Gastroesophageal sphincter (tissue), 4 donors: ENCODE measurements around the gene FGF14. TPM values are rescaled to one million over a fixed set of nuclear protein-coding genes. Genes with fewer than 3 reads are reported as not detected.

Experiments used
- ATAC-seq: fragments of 150-250 bp; one replicate; pipeline ENCODE4 v1.9.1; 2016; ENCODE audit warnings: mild to moderate bottlenecking, moderate library complexity
- H3K27ac ChIP-seq, 4 donors: fragments of 200-600 bp; sonication (generic) in 3 of 4; 1 replicate in 3 of 4; 2 replicates in 1 of 4; pipeline ENCODE4 v1.5.1; 2016 to 2019
- H3K27me3 ChIP-seq: fragments of 200-600 bp; sonication (generic); one replicate; pipeline ENCODE4 v1.5.1; 2019
- H3K36me3 ChIP-seq, 2 donors: fragments of 200-600 bp; sonication (generic); one replicate each; pipeline ENCODE4 v1.5.1; 2019; ENCODE audit warnings: control low read depth in 1 of 2
- H3K4me1 ChIP-seq, 3 donors: fragments of 200-600 bp; sonication (generic); 1 replicate in 2 of 3; 2 replicates in 1 of 3; pipeline ENCODE4 v1.5.1; 2016 to 2019; ENCODE audit warnings: control low read depth in 2 of 3
- H3K4me3 ChIP-seq, 2 donors: fragments of 200-600 bp; sonication (generic); one replicate each; pipeline ENCODE4 v1.5.1; 2019; ENCODE audit warnings: mild to moderate bottlenecking in 1 of 2, moderate library complexity in 1 of 2
- H3K9me3 ChIP-seq, 3 donors: fragments of 200-600 bp; sonication (generic); one replicate each; pipeline ENCODE4 v1.5.1; 2017 to 2019; ENCODE audit warnings: control low read depth in 2 of 3
- EP300 ChIP-seq: sonication (generic); formaldehyde crosslinking; IDR thresholded peaks from one replicate; pipeline ENCODE4 v1.6.1; 2017; ENCODE audit warnings: antibody characterized with exemption, mild to moderate bottlenecking
- POLR2A ChIP-seq, 2 donors: fragments of 450-650 bp; IDR thresholded peaks; one replicate each; pipeline ENCODE4 v1.6.1; 2017; ENCODE audit warnings: antibody characterized with exemption in 2 of 2, mild to moderate bottlenecking in 2 of 2, moderate library complexity in 1 of 2
- POLR2AphosphoS5 ChIP-seq: sonication (generic); formaldehyde crosslinking; IDR thresholded peaks from one replicate; pipeline ENCODE4 v1.6.1; 2017; ENCODE audit warnings: antibody characterized with exemption
- WGBS, 2 donors: methylation state at CpG; one replicate each; pipeline ENCODE4 v1.1.5; 2018; ENCODE audit warnings: low coverage in 1 of 2; 5-methylcytosine and 5-hydroxymethylcytosine counted together
- total RNA-seq, 4 donors: library from RNA; depleted of rRNA; stranded (reverse); fragments of >200 nt; gene quantifications; one replicate each; pipeline ENCODE4 v1.1.0, GENCODE V29; 2016
- TF ChIP-seq, protein P1 (sequence below), 4 experiments: fragments of 200-600 bp in 2 of 4; fragments of 450-650 bp in 2 of 4; sonication (generic) in 1 of 4; IDR thresholded peaks; one replicate each; pipeline ENCODE4 v1.5.1; 2017 to 2019; ENCODE audit warnings: antibody characterized with exemption in 4 of 4, mild to moderate bottlenecking in 2 of 4, moderate library complexity in 2 of 4

Gene FGF14
- total RNA-seq, 4 donors from 2014 or later, result 0.31 to 2.0 (median 0.95) TPM

DNA sequence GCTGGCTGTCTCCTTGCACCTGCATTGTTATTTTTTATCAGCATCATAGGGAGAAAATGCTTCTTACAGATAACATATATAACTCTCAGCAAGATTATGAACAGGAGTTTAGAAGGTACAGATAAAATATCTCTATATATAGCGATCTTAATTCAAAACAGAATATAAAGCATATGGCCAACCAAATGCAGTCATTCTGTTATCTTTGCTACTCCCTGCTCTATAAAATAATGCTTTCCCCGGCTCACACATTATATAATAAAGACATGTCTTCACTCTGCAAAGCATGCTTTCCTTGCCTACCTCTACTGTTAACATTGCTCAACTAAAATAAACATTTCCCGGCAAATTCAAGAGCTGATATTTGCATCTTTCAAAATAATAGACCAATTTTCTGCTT lies 161.7 kb downstream of the FGF14 start:
- no peaks in the 10 kb centered on the region for H3K4me1 ChIP-seq
- H3K9me3 ChIP-seq, result no peaks in the 10 kb centered on the region
- H3K36me3 ChIP-seq, result no peaks in the 10 kb centered on the region
- H3K27ac ChIP-seq, result no peak overlapping the region
- no peak for ATAC-seq
- no peaks in the 10 kb centered on the region for H3K27me3 ChIP-seq
- no peak for TF ChIP-seq POLR2AphosphoS5
- TF ChIP-seq EP300, result no peak
- no peak for TF ChIP-seq POLR2A (IDR thresholded peaks at IDR 0.05)
- TF ChIP-seq, protein P1, sequence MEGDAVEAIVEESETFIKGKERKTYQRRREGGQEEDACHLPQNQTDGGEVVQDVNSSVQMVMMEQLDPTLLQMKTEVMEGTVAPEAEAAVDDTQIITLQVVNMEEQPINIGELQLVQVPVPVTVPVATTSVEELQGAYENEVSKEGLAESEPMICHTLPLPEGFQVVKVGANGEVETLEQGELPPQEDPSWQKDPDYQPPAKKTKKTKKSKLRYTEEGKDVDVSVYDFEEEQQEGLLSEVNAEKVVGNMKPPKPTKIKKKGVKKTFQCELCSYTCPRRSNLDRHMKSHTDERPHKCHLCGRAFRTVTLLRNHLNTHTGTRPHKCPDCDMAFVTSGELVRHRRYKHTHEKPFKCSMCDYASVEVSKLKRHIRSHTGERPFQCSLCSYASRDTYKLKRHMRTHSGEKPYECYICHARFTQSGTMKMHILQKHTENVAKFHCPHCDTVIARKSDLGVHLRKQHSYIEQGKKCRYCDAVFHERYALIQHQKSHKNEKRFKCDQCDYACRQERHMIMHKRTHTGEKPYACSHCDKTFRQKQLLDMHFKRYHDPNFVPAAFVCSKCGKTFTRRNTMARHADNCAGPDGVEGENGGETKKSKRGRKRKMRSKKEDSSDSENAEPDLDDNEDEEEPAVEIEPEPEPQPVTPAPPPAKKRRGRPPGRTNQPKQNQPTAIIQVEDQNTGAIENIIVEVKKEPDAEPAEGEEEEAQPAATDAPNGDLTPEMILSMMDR (IDR thresholded peaks at IDR 0.05), result no peak
- no peak overlapping the region for H3K4me3 ChIP-seq
- WGBS, 2 donors, result 35 to 43% methylated on average over 3 of the region's 3 CpGs

DNA sequence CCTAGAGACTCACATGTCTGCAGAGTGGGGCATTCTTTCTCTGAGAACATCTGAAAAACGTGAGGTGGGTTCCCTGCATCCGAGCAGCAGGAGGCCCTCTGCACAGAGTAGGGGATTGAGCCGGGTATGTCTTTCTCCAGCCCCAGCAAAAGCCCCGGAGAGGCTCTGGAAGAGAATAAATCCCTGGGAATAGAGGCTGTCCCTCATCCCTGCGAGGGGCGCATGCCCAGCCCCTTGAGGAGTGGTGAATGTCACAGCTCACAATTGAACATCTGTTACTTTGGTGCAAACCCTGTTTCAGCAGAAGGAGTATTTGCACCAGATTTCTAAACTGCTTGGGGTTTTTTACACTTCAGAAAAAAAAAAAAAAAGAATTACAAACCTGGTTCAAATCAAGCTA lies 164.6 kb downstream of the FGF14 start:
- Histone ChIP-seq H3K27me3 (no peaks in the 10 kb centered on the region), H3K4me3 (no peak overlapping the region), H3K9me3 (no peaks in the 10 kb centered on the region), H3K4me1 (no peaks in the 10 kb centered on the region), H3K27ac (no peak overlapping the region), H3K36me3 (no peaks in the 10 kb centered on the region)
- 60 to 67% methylated on average over 1 to 2 of the region's 6 CpGs for whole genome bisulfite sequencing, 2 donors
- TF ChIP-seq, protein P1 (IDR thresholded peaks at IDR 0.05), result no peak
- TF ChIP-seq POLR2A (IDR thresholded peaks at IDR 0.05), result no peak
- TF ChIP-seq EP300, result no peak
- TF ChIP-seq POLR2AphosphoS5, result no peak
- ATAC-seq, result no peak

DNA sequence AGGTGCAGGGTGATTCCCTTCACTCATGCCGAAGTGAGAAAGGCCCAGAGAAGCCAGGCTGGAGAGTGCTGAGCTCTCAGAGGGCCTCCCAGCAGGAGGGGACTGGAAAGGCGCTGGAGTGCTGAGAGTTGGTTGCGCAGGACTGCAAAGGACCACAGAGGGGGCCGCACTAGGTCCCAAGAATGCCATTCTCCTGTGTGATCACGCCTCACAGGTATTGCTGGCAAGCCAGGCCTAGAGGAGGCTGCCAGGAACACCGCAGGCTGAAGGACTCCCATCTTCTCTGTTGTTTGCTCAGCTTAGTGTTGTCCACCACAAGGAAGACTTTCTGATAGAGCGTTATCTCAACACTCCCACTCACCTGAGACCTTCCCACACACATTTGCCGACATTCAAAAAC lies 165.0 kb downstream of the FGF14 start:
- Histone ChIP-seq H3K27ac (no peak overlapping the region), H3K4me1 (no peaks in the 10 kb centered on the region), H3K27me3 (no peaks in the 10 kb centered on the region), H3K9me3 (no peaks in the 10 kb centered on the region), H3K4me3 (no peak overlapping the region), H3K36me3 (no peaks in the 10 kb centered on the region)
- ATAC-seq, result no peak
- TF ChIP-seq, protein P1 (IDR thresholded peaks at IDR 0.05), result no peak
- TF ChIP-seq POLR2AphosphoS5 (no peak), EP300 (no peak), POLR2A (IDR thresholded peaks at IDR 0.05) (no peak)
- 95 to 98% methylated on average over 3 to 5 of the region's 8 CpGs for WGBS, 2 donors

DNA sequence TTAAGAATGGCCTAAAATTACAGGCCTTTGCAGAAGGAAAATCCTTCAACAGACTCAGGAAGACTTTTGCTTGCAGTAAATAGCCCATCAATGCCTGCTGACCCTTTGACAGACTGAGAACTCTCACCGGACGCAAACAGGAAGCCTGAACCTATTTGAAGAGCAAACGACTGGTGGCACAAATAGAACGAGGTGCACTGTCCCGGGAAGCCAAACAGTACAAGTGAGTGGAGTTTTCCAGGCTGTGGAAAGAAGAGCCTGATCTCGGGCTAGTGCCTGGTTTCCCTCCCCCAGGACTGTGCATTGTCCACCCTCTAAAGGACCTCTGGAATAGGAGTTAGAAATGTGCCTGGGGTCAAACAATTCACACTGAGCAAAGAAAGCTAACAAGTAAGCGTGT lies 165.5 kb downstream of the FGF14 start:
- H3K4me1 ChIP-seq, result no peaks in the 10 kb centered on the region
- TF ChIP-seq EP300 (no peak), POLR2A (IDR thresholded peaks at IDR 0.05) (no peak), POLR2AphosphoS5 (no peak)
- TF ChIP-seq, protein P1 (IDR thresholded peaks at IDR 0.05), result no peak
- no peak overlapping the region for H3K4me3 ChIP-seq
- H3K27ac ChIP-seq, result no peak overlapping the region
- no peak for ATAC-seq
- no peaks in the 10 kb centered on the region for H3K9me3 ChIP-seq
- WGBS, 2 donors, result 61 to 83% methylated on average over 6 of the region's 7 CpGs
- H3K27me3 ChIP-seq, result no peaks in the 10 kb centered on the region
- no peaks in the 10 kb centered on the region for H3K36me3 ChIP-seq

DNA sequence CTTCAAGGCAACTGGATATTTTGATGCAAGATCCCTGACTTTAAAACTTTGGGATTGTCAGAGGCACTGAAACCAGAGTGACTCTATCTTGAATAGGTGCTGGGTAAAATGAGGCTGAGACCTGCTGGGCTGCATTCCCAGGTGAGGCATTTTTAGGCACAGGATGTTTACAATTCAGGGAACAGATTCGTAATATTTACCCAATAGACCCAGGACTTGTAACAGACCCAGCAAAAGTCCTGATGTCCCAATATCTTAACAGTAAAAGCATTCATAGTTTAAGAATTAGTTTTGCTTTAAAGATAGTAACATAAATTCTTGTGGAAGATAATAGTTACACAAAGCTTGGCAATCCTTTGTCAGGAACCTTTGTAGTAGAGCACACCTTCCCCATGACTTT lies 166.2 kb downstream of the FGF14 start:
- no peak overlapping the region for H3K27ac ChIP-seq
- WGBS, 2 donors, result 25 to 60% methylated on average over 1 of the region's 1 CpG
- ATAC-seq, result no peak

More for the DNA sequence above, 166.2 kb downstream of the FGF14 start:
- Histone ChIP-seq H3K9me3 (no peaks in the 10 kb centered on the region), H3K4me1 (no peaks in the 10 kb centered on the region), H3K27me3 (no peaks in the 10 kb centered on the region), H3K36me3 (no peaks in the 10 kb centered on the region), H3K4me3 (no peak overlapping the region)
- no peak for TF ChIP-seq POLR2A (IDR thresholded peaks at IDR 0.05)
- TF ChIP-seq EP300, result no peak
